ENCODE measurements around the gene CCDC195. TPM values are rescaled to one million over a fixed set of nuclear protein-coding genes. Genes with fewer than 3 reads are reported as not detected.

CCDC195 gene
- total RNA-seq, 1 experiment from 2014 or later = not detected

GRCh38 chr2:224764565-224765236, 48.5 kb upstream of the CCDC195 start:
- Histone ChIP-seq H3K4me1 (ENCODE audit: insufficient read depth, low read length) (no peaks in the 10 kb centered on the region), H3K23me2 (ENCODE audit: insufficient read length, low read depth, low read length, poor library complexity, severe bottlenecking) (no peaks in the 10 kb centered on the region), H3K23ac (ENCODE audit: insufficient read length, low read depth, low read length) (no peak overlapping the region), H2AFZ (ENCODE audit: low read length) (no peak overlapping the region), H3K9ac (ENCODE audit: extremely low read depth, insufficient read length, low read length) (no peak overlapping the region), H4K20me1 (ENCODE audit: control insufficient read depth, insufficient read depth, insufficient read length) (no peaks in the 10 kb centered on the region), H4K5ac (ENCODE audit: insufficient read length, low read depth, low read length) (no peak overlapping the region), H3K27ac (ENCODE audit: insufficient read length, low read depth, low read length) (no peak overlapping the region), H2BK5ac (ENCODE audit: insufficient read length, low read length) (no peak overlapping the region), H3K14ac (ENCODE audit: insufficient read depth, low read length) (no peak overlapping the region), H3K27me3 (ENCODE audit: insufficient read depth, low read length) (no peaks in the 10 kb centered on the region), H2BK15ac (ENCODE audit: low read depth, low read length) (no peak overlapping the region), H3K79me1 (ENCODE audit: insufficient read depth, low read depth, low read length, poor library complexity, severe bottlenecking) (no peaks in the 10 kb centered on the region), H2BK12ac (ENCODE audit: insufficient read length, low read depth, low read length) (no peak overlapping the region), H3K18ac (ENCODE audit: insufficient read length, low read depth, low read length) (no peak overlapping the region), H2AK5ac (ENCODE audit: insufficient read length, low read length) (no peak overlapping the region), H3K79me2 (ENCODE audit: insufficient read depth, low read length) (no peaks in the 10 kb centered on the region), H3T11ph (ENCODE audit: low read length) (no peak overlapping the region), H4K91ac (ENCODE audit: insufficient read length, low read depth, low read length) (no peak overlapping the region), H4K8ac (replicated peaks; ENCODE audit: insufficient read length, low read depth, low read length) (no peak overlapping the region), H3K56ac (ENCODE audit: insufficient read length, low read depth, low read length) (no peak overlapping the region), H3K4ac (ENCODE audit: low read depth, low read length) (no peak overlapping the region), H3K9me3 (ENCODE audit: control insufficient read depth, low read depth, low read length) (no peaks in the 10 kb centered on the region), H3K4me2 (ENCODE audit: insufficient read depth, insufficient read length, low read length) (no peak overlapping the region), H2BK20ac (ENCODE audit: low read depth, low read length, poor library complexity, severe bottlenecking) (no peak overlapping the region), H2BK120ac (ENCODE audit: low read depth, low read length, poor library complexity, severe bottlenecking) (no peak overlapping the region)
- H3K27ac Mint-ChIP-seq = no peak overlapping the region
- H3K36me3 Mint-ChIP-seq (ENCODE audit: insufficient read depth in 1 of 3, low read depth in 3 of 3) = no peaks in the 10 kb centered on the region; a peak in 3 of 7 replicates
- WGBS (ENCODE audit: extremely low coverage, insufficient read length, low lambda C conversion rate) = no CpG with 5 or more reads among the region's 2 CpGs
- TF ChIP-seq CTCF (conservative IDR thresholded peaks at IDR 0.05) = no peak
- DNase-seq = no peak
- peaks cover 2 to 3% of the 10 kb centered on the region in 2 experiments; a peak in 4 of 5 replicates for H3K9me3 Mint-ChIP-seq
- no peaks in the 10 kb centered on the region for H3K27me3 Mint-ChIP-seq (ENCODE audit: low read depth)
- H3K4me3 Mint-ChIP-seq = no peak overlapping the region
- no peaks in the 10 kb centered on the region for H3K4me1 Mint-ChIP-seq

Data from H9 (cell line).